Chondrocyte (in vitro differentiated cells): ENCODE measurements around the gene SCT. TPM values are rescaled to one million over a fixed set of nuclear protein-coding genes. Genes with fewer than 3 reads are reported as not detected.
A peak's percentile ranks its signal among the peaks of the same experiment; 100 is the strongest.

Source experiments
- DNase-seq: peaks from one replicate; pipeline ENCODE4 v3.0.0; 2021; ENCODE audit warnings: mixed read lengths, low spot score
- H3K27ac Mint-ChIP-seq: one replicate; pipeline ENCODE4 v1.8.0; 2021; ENCODE audit warnings: mild to moderate bottlenecking, moderate library complexity, mixed read lengths; ENCODE audit not compliant: unreplicated experiment
- H3K27me3 Mint-ChIP-seq: 2 replicates; pipeline ENCODE4 v1.8.0; 2021; ENCODE audit warnings: low read depth, mixed read lengths
- H3K36me3 Mint-ChIP-seq: 2 replicates; pipeline ENCODE4 v1.8.0; 2021; ENCODE audit warnings: low read depth, mixed read lengths
- H3K4me1 Mint-ChIP-seq: 2 replicates; pipeline ENCODE4 v1.8.0; 2021; ENCODE audit warnings: low read depth, mild to moderate bottlenecking, mixed read lengths
- H3K4me3 Mint-ChIP-seq: one replicate; pipeline ENCODE4 v1.8.0; 2021; ENCODE audit warnings: mild to moderate bottlenecking, moderate library complexity, mixed read lengths; ENCODE audit not compliant: unreplicated experiment
- H3K9me3 Mint-ChIP-seq: 2 replicates; pipeline ENCODE4 v1.8.0; 2021; ENCODE audit warnings: low read depth, mixed read lengths
- total RNA-seq: library from RNA; stranded (reverse); gene quantifications from 3 replicates; pipeline ENCODE4 v1.2.1, GENCODE V29; 2021
- TF ChIP-seq, protein P1 (sequence below): fragments of 200-600 bp; sonication (generic); IDR thresholded peaks from 2 replicates; pipeline ENCODE4 v1.5.0; 2021; ENCODE audit warnings: antibody characterized with exemption, mild to moderate bottlenecking, moderate library complexity

Gene SCT
- total RNA-seq, 1 donor from 2014 or later, result 0.72 TPM

- no peaks in the 10 kb centered on the region for H3K27me3 Mint-ChIP-seq
- TF ChIP-seq, protein P1, sequence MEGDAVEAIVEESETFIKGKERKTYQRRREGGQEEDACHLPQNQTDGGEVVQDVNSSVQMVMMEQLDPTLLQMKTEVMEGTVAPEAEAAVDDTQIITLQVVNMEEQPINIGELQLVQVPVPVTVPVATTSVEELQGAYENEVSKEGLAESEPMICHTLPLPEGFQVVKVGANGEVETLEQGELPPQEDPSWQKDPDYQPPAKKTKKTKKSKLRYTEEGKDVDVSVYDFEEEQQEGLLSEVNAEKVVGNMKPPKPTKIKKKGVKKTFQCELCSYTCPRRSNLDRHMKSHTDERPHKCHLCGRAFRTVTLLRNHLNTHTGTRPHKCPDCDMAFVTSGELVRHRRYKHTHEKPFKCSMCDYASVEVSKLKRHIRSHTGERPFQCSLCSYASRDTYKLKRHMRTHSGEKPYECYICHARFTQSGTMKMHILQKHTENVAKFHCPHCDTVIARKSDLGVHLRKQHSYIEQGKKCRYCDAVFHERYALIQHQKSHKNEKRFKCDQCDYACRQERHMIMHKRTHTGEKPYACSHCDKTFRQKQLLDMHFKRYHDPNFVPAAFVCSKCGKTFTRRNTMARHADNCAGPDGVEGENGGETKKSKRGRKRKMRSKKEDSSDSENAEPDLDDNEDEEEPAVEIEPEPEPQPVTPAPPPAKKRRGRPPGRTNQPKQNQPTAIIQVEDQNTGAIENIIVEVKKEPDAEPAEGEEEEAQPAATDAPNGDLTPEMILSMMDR, result peak; percentile 11
- DNase-seq, result peak; percentile 95
- H3K9me3 Mint-ChIP-seq, result no peaks in the 10 kb centered on the region
- H3K4me1 Mint-ChIP-seq, result peaks cover 14% of the 10 kb centered on the region
- peak overlapping the region; percentile 59 for H3K4me3 Mint-ChIP-seq
- H3K27ac Mint-ChIP-seq, result peak overlapping the region; percentile 15
- H3K36me3 Mint-ChIP-seq, result no peaks in the 10 kb centered on the region
These were observed 10.9 kb upstream of the SCT start for GRCh38 chr11:637593-638521.

GRCh38 chr11:637333-637592 is 10.3 kb upstream of the SCT start:
- TF ChIP-seq, protein P1, result no peak
- H3K36me3 Mint-ChIP-seq, result no peaks in the 10 kb centered on the region
- no peaks in the 10 kb centered on the region for H3K9me3 Mint-ChIP-seq
- peak overlapping the region; percentile 59 for H3K4me3 Mint-ChIP-seq
- DNase-seq, result no peak
- H3K27me3 Mint-ChIP-seq, result no peaks in the 10 kb centered on the region
- peaks cover 14% of the 10 kb centered on the region for H3K4me1 Mint-ChIP-seq
- H3K27ac Mint-ChIP-seq, result no peak overlapping the region

DNA sequence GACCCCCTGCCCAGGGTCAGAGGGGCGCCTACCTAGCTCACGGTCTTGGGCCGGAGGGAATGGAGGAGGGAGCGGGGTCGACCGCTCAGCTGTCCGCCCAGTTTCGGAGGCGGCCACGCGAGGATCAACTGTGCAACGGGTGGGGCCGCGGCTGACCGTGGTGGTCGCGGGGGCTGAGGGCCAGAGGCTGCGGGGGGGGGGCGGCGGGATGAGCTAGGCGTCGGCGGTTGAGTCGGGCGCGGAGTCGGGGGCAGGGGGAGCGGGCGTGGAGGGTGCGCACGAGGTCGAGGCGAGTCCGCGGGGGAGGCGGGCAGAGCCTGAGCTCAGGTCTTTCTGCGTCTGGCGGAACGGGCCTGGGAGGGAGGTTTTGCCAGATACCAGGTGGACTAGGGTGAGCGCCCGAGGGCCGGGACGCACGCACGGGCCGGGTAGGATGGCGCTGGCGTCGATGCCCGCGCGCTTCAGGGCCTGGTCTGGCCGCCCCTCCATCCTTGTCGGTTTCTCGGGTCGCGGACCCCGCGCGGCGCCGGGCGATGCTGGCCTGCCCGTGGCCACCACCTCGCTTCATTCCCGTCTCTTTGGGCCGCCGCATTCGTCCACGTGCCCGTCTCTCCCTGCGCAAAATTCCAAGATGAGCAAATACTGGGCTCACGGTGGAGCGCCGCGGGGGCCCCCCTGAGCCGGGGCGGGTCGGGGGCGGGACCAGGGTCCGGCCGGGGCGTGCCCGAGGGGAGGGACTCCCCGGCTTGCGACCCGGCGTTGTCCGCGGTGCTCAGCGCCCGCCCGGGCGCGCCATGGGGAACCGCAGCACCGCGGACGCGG is 9.7 kb upstream of the SCT start, which contains the start of gene DRD4:
DRD4 (plus strand) TSS at position 759 of the 822 bp plus-strand sequence; CDS start at position 795, 36 bp downstream.
- H3K27me3 Mint-ChIP-seq, result no peaks in the 10 kb centered on the region
- no peak for DNase-seq
- peak within 1 kb of the TSS; percentile 59 for H3K4me3 Mint-ChIP-seq
- TF ChIP-seq, protein P1, result no peak
- H3K27ac Mint-ChIP-seq, result peak within 1 kb of the TSS; percentile 15
- peaks cover 14% of the 10 kb centered on the region for H3K4me1 Mint-ChIP-seq
- H3K9me3 Mint-ChIP-seq, result no peaks in the 10 kb centered on the region
- H3K36me3 Mint-ChIP-seq, result no peaks in the 10 kb centered on the region

DNA sequence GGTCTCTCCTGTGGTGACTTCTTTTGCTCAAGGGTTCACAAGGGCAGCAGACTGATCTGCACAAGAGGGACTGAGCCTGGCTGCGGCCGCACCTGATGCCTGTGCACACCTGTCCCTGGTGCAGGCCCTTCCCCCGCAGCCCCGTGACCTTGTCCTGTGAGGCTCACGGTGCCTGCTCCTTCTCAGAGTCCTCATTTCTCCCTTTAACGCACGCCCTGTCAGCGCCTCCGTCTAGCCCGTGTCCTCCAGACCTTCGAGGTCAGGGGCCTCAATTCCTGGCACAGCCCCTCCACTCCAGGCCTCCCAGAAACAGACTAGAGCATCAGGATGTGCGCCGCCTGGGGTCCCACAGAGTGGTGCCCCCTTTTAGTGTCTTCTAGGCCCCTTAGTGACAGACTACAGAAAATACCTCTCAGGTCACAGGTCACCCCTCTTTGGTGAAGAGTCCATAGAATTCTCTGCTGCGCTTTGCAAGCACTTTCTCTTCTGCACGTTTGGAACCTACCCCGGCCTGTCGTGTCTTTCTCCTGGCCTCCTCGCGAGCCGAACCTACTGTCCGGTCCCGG is 9.0 kb upstream of the SCT start:
- no peak overlapping the region for H3K4me3 Mint-ChIP-seq
- no peaks in the 10 kb centered on the region for H3K9me3 Mint-ChIP-seq
- no peaks in the 10 kb centered on the region for H3K36me3 Mint-ChIP-seq
- DNase-seq, result no peak
- H3K27ac Mint-ChIP-seq, result no peak overlapping the region
- H3K27me3 Mint-ChIP-seq, result no peaks in the 10 kb centered on the region
- H3K4me1 Mint-ChIP-seq, result peaks cover 14% of the 10 kb centered on the region
- TF ChIP-seq, protein P1, result no peak

DNA sequence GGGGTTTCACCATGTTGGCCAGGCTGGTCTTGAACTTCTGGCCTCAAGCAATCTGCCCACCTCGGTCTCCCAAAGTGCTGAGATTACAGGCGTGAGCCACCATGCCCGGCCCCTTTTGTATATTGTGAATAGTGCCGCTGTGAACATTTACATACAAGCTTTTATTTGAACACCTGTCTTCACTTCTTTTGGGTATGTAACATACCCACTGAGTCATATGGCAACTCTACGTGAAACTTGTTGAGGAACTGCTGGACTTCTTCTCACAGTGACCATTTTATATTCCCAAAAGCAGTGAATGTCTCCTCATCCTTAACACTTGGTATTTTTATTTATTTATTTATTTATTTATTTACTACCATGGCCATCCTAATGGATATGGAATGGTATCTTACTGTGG is 3.9 kb upstream of the SCT start:
- DNase-seq, result no peak
- TF ChIP-seq, protein P1, result no peak
- no peak overlapping the region for H3K4me3 Mint-ChIP-seq
- no peaks in the 10 kb centered on the region for H3K9me3 Mint-ChIP-seq
- H3K27me3 Mint-ChIP-seq, result no peaks in the 10 kb centered on the region
- peaks cover 21% of the 10 kb centered on the region for H3K4me1 Mint-ChIP-seq
- H3K36me3 Mint-ChIP-seq, result no peaks in the 10 kb centered on the region
- no peak overlapping the region for H3K27ac Mint-ChIP-seq
